Panc1 (cell line): ENCODE data around the gene TMPRSS6.

Experiments used
- CTCF ChIP-seq: fragments of 450-650 bp; IDR thresholded peaks from 2 replicates; pipeline ENCODE4 v1.5.1; 2017; ENCODE audit warnings: mild to moderate bottlenecking
- POLR2AphosphoS5 ChIP-seq: IDR thresholded peaks from 2 replicates; pipeline ENCODE4 v1.6.1; 2012; ENCODE audit warnings: mild to moderate bottlenecking, low read depth, low read length, moderate library complexity
- REST ChIP-seq, 2 experiments: IDR thresholded peaks; 2 replicates each; pipeline ENCODE4 v1.6.1; 2011 to 2012; ENCODE audit warnings: low read depth in 2 of 2, control low read depth in 1 of 2, low read length in 1 of 2, mild to moderate bottlenecking in 1 of 2, moderate library complexity in 1 of 2; ENCODE audit not compliant: insufficient read depth in 1 of 2
- SIN3A ChIP-seq: IDR thresholded peaks from 2 replicates; pipeline ENCODE4 v1.6.1; 2012; ENCODE audit warnings: low read depth, mild to moderate bottlenecking, low read length, moderate library complexity, borderline replicate concordance; ENCODE audit not compliant: insufficient read depth

- TF ChIP-seq POLR2AphosphoS5 (no peak), CTCF (no peak), REST (IDR thresholded peaks at IDR 0.05; ENCODE audit: insufficient read depth in 1 of 2, low read depth in 2 of 2, low read length in 1 of 2) (no peak), SIN3A (no peak)
Observed at GRCh38 chr22:37074537-37074936, 35.0 kb downstream of the TMPRSS6 start.
